ENCODE results near the gene PIGP.

DNA sequence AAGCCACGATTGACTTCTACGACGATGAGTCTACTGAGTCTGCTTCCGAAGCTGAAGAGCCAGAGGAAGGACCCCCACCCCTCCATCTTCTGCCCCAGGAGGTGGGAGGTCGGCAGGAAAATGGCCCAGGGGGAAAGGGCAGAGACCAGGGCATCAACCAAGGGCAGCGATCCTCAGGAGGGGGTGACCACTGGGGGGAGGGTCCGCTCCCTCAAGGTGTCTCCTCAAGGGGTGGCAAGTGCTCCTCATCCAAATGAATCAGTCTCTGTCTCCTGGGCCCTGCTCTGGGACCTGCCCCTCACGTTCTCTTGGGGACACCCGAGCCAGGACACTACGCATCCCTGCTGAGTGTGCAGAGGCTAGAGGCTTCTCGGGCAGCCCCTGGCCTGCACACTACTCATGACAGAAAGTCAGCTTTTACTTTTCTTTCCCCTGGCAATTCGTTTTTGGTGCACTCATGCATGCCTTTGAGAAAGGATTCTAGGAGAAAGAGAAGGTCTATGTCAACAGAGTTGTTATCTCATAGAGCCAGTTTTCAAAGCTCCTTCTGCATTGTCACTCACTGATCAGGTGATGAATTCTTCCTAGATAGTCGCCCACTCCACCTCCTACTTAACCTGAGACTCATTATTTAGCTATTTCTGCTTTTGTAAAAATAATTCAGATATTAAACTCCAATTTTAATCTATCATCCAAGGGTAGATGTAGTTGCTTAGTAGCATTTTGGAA lies 54.8 kb downstream of the PIGP start:
- no peak for TF ChIP-seq TAF1 (IDR thresholded peaks at IDR 0.05; ENCODE audit: low read depth, low read length)
- no peak for TF ChIP-seq SPI1 (IDR thresholded peaks at IDR 0.05; ENCODE audit: low read depth, low read length)
- no peak for TF ChIP-seq POLR2A (IDR thresholded peaks at IDR 0.05; ENCODE audit: low read depth, low read length)
